C4-2B (cell line): ENCODE measurements around the gene SEPTIN5.

ENCODE experiments used
- ZFX ChIP-seq: fragments of 450-650 bp; IDR thresholded peaks from 2 replicates; pipeline ENCODE4 v1.6.1; 2017
- TF ChIP-seq, protein P1 (sequence below): fragments of 450-650 bp; conservative IDR thresholded peaks from 2 replicates; pipeline ENCODE4 v1.5.1; 2017; ENCODE audit warnings: mild to moderate bottlenecking

DNA sequence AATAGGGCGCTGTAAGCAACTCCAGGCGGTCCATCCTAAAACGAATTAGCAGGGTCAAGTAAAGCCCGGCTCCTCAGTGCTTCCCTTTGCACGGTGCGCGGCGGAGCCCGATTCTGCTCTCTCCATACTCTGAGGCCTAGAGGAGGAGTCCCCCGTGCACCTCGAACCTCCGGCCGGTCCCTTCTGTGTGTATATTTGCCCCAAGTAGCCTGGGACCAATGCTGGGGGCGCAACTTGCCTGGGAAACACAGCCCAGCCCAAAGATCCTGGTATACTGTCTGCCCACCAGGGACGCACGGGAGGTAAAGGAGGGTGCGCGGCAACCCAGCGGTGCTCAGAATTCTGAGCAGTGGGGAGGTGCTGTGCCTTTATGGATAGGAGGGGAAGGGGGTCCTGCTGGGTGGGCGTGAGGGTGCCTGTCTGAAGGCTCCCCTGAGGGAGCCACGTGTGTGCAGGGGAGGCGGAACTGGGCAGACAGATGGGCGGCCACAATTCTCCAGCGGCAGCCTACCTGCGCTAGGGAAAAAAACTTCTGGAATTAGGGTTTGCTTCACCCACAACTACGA is 41.5 kb downstream of the SEPTIN5 start:
- TF ChIP-seq, protein P1, sequence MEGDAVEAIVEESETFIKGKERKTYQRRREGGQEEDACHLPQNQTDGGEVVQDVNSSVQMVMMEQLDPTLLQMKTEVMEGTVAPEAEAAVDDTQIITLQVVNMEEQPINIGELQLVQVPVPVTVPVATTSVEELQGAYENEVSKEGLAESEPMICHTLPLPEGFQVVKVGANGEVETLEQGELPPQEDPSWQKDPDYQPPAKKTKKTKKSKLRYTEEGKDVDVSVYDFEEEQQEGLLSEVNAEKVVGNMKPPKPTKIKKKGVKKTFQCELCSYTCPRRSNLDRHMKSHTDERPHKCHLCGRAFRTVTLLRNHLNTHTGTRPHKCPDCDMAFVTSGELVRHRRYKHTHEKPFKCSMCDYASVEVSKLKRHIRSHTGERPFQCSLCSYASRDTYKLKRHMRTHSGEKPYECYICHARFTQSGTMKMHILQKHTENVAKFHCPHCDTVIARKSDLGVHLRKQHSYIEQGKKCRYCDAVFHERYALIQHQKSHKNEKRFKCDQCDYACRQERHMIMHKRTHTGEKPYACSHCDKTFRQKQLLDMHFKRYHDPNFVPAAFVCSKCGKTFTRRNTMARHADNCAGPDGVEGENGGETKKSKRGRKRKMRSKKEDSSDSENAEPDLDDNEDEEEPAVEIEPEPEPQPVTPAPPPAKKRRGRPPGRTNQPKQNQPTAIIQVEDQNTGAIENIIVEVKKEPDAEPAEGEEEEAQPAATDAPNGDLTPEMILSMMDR: no peak
- TF ChIP-seq ZFX: no peak
